ENCODE measurements around the gene HOXD8. TPM values are rescaled to one million over a fixed set of nuclear protein-coding genes. Genes with fewer than 3 reads are reported as not detected.
A peak's percentile ranks its signal among the peaks of the same experiment; 100 is the strongest.

HOXD8 gene
- total RNA-seq, 1 donor from 2014 or later: not detected

DNA sequence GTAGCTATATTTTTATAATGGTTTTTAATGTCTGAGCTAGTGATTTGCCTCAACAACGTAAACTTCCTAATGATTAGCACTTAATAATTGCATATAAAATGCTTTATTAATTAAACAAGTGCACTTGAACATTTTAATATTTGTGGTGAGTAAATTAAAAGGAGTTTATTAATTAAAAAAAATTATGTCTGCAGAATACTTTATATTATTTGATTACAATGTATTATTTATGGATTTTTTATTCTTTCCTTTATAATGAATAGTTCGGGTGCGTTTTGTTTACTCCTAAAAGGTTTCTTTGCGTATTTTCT is 2.3 kb downstream of the HOXD8 start:
- H3K9me3 ChIP-seq (ENCODE audit: low read depth): no peaks in the 10 kb centered on the region
- no peak overlapping the region for H3K4me2 ChIP-seq
- H3K36me3 ChIP-seq: no peaks in the 10 kb centered on the region
- H3K36me3 Mint-ChIP-seq: no peaks in the 10 kb centered on the region
- peaks cover 100% of the 10 kb centered on the region for H3K27me3 ChIP-seq
- H3F3A ChIP-seq (ENCODE audit: low read depth): peaks cover 3% of the 10 kb centered on the region
- H4K20me1 ChIP-seq (ENCODE audit: low read depth): peaks cover 89% of the 10 kb centered on the region
- H3K4me3 ChIP-seq: no peak overlapping the region
- TF ChIP-seq EZH2phosphoT487 (IDR thresholded peaks at IDR 0.05) (no peak), EZH2 (IDR thresholded peaks at IDR 0.05) (no peak)
- TF ChIP-seq, protein P1, sequence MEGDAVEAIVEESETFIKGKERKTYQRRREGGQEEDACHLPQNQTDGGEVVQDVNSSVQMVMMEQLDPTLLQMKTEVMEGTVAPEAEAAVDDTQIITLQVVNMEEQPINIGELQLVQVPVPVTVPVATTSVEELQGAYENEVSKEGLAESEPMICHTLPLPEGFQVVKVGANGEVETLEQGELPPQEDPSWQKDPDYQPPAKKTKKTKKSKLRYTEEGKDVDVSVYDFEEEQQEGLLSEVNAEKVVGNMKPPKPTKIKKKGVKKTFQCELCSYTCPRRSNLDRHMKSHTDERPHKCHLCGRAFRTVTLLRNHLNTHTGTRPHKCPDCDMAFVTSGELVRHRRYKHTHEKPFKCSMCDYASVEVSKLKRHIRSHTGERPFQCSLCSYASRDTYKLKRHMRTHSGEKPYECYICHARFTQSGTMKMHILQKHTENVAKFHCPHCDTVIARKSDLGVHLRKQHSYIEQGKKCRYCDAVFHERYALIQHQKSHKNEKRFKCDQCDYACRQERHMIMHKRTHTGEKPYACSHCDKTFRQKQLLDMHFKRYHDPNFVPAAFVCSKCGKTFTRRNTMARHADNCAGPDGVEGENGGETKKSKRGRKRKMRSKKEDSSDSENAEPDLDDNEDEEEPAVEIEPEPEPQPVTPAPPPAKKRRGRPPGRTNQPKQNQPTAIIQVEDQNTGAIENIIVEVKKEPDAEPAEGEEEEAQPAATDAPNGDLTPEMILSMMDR (IDR thresholded peaks at IDR 0.05): no peak
- H2AFZ ChIP-seq (replicated peaks): no peak overlapping the region
- no peak overlapping the region for H3K27ac Mint-ChIP-seq
- no peak for DNase-seq (ENCODE audit: low spot score)
- H3K27me3 Mint-ChIP-seq (ENCODE audit: insufficient read depth, low read depth): peaks cover 88% of the 10 kb centered on the region
- no peak overlapping the region for H3K9ac ChIP-seq
- no peaks in the 10 kb centered on the region for H3K79me2 ChIP-seq (ENCODE audit: low read depth)
- peaks cover 12% of the 10 kb centered on the region for H3K4me1 Mint-ChIP-seq
- no peak overlapping the region for H3K4me3 Mint-ChIP-seq
- H3K4me1 ChIP-seq: peaks cover 3% of the 10 kb centered on the region
- peaks cover 9% of the 10 kb centered on the region for H3K9me3 Mint-ChIP-seq
- H3K27ac ChIP-seq: no peak overlapping the region

DNA sequence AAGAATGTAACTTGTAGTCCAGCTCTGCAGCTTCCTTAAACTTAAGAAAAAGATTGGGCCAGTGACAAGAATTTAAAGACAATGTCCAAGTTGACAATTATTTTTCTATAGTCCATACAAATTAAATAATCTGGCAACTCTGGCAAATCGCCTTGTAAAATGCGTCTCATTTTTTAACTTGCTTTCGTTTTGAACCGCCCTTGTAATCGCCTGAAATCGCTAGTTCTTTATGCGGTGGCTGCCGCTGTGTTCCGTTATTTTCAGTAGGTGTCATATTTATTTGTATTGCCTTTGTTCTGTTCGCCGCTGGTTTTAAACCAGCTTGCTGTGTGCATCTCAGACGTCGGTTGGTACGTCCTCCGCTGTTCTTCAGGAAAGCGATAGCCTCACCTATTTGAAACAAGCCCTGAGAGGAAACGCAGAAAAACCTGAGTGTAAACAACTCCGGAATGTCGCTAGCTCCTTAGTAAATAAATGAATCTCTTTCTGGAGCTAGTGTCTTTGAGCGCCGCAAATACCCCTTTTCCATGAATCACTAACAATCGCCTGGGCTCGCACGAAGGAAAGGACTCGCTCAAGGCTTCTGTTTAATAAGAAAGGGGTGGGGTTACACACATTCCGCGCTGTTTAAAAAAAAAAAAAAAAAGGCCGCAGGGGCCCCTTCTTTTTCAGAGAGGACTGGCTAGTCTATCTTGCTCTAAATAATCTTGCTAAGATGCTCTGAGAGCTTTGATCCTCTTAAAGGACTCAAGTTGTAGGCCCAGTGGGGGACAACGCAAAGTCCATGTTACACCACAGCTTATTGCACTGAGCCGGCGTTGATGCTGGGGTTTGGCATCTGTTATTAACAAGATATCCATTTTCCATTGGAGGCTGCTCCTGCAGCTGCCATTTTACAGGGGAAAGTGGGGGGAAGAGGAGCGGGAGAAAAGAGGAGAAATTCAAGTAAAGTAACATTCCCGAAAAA is 3.0 kb downstream of the HOXD8 start:
- no peak overlapping the region for H3K4me2 ChIP-seq
- Mint-ChIP-seq H3K27ac (no peak overlapping the region), H3K4me1 (peaks cover 12% of the 10 kb centered on the region), H3K9me3 (peaks cover 9% of the 10 kb centered on the region), H3K27me3 (ENCODE audit: insufficient read depth, low read depth) (peaks cover 88% of the 10 kb centered on the region), H3K36me3 (no peaks in the 10 kb centered on the region), H3K4me3 (no peak overlapping the region)
- no peak overlapping the region for H2AFZ ChIP-seq (replicated peaks)
- no peaks in the 10 kb centered on the region for H3K9me3 ChIP-seq (ENCODE audit: low read depth)
- TF ChIP-seq EZH2 (IDR thresholded peaks at IDR 0.05): peak; percentile 91
- peak; percentile 67 for TF ChIP-seq EZH2phosphoT487 (IDR thresholded peaks at IDR 0.05)
- TF ChIP-seq, protein P1 (IDR thresholded peaks at IDR 0.05): no peak
- no peaks in the 10 kb centered on the region for H3K36me3 ChIP-seq
- no peak overlapping the region for H3K9ac ChIP-seq
- peaks cover 3% of the 10 kb centered on the region for H3K4me1 ChIP-seq
- no peak overlapping the region for H3K27ac ChIP-seq
- peaks cover 3% of the 10 kb centered on the region for H3F3A ChIP-seq (ENCODE audit: low read depth)
- H3K4me3 ChIP-seq: no peak overlapping the region
- H3K27me3 ChIP-seq: peaks cover 100% of the 10 kb centered on the region
- peak; percentile 47 for DNase-seq (ENCODE audit: low spot score)
- no peaks in the 10 kb centered on the region for H3K79me2 ChIP-seq (ENCODE audit: low read depth)
- peaks cover 90% of the 10 kb centered on the region for H4K20me1 ChIP-seq (ENCODE audit: low read depth)

DNA sequence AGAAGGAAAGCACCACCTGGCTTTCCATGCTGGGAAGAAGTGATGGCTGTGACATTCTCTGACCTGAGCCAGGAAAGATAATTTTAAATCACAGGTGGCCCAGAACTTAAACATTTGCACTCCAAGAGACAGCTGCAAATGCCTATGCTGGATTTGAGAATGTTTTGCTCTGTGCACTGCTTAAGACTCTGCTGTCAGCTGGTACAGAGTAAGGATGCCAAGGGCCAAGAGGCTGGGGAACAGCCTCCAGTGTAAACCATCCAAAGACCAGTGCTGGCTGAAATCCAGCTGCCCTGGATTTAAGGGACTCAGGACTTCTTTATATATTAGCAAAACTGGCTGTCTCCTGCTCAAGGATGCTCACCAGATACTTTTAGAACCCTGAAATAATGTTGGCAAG is 3.9 kb downstream of the HOXD8 start:
- TF ChIP-seq EZH2phosphoT487 (IDR thresholded peaks at IDR 0.05) (no peak), EZH2 (IDR thresholded peaks at IDR 0.05) (no peak)
- TF ChIP-seq, protein P1 (IDR thresholded peaks at IDR 0.05): no peak
- H3K4me1 Mint-ChIP-seq: peaks cover 8% of the 10 kb centered on the region
- H2AFZ ChIP-seq (replicated peaks): no peak overlapping the region
- no peaks in the 10 kb centered on the region for H3K9me3 ChIP-seq (ENCODE audit: low read depth)
- H3K4me2 ChIP-seq: no peak overlapping the region
- H3K27ac Mint-ChIP-seq: no peak overlapping the region
- peaks cover 88% of the 10 kb centered on the region for H3K27me3 Mint-ChIP-seq (ENCODE audit: insufficient read depth, low read depth)
- H3K36me3 ChIP-seq: no peaks in the 10 kb centered on the region
- no peak for DNase-seq (ENCODE audit: low spot score)
- peaks cover 3% of the 10 kb centered on the region for H3K4me1 ChIP-seq
- H3K79me2 ChIP-seq (ENCODE audit: low read depth): no peaks in the 10 kb centered on the region
- H3F3A ChIP-seq (ENCODE audit: low read depth): no peaks in the 10 kb centered on the region
- H3K27ac ChIP-seq: no peak overlapping the region
- no peaks in the 10 kb centered on the region for H3K36me3 Mint-ChIP-seq
- H3K4me3 Mint-ChIP-seq: no peak overlapping the region
- no peak overlapping the region for H3K9ac ChIP-seq
- no peak overlapping the region for H3K4me3 ChIP-seq
- peaks cover 100% of the 10 kb centered on the region for H3K27me3 ChIP-seq
- peaks cover 90% of the 10 kb centered on the region for H4K20me1 ChIP-seq (ENCODE audit: low read depth)
- peaks cover 15% of the 10 kb centered on the region for H3K9me3 Mint-ChIP-seq

All from neural progenitor cell (in vitro differentiated cells).